Muscle layer of duodenum (tissue), 2 donors: ENCODE results near the gene CORO1C.

ENCODE experiments used
- H3K27ac ChIP-seq: one replicate; pipeline ENCODE4 v1.7.0; 2013; ENCODE audit warnings: mild to moderate bottlenecking, low read length
- H3K27me3 ChIP-seq: one replicate; pipeline ENCODE4 v1.7.0; 2013; ENCODE audit warnings: low read depth, mild to moderate bottlenecking, control low read depth, low read length
- H3K36me3 ChIP-seq, 2 donors: one replicate each; pipeline ENCODE4 v1.7.0; 2013; ENCODE audit warnings: low read length in 2 of 2, control low read depth in 1 of 2, mild to moderate bottlenecking in 1 of 2; ENCODE audit not compliant: insufficient read depth in 2 of 2, control insufficient read depth in 1 of 2
- H3K4me1 ChIP-seq, 2 donors: one replicate each; pipeline ENCODE4 v1.7.0; 2013; ENCODE audit warnings: low read length in 2 of 2, mild to moderate bottlenecking in 2 of 2, control low read depth in 1 of 2, moderate library complexity in 1 of 2; ENCODE audit not compliant: insufficient read depth in 2 of 2, control insufficient read depth in 1 of 2
- H3K4me3 ChIP-seq, 2 donors: one replicate each; pipeline ENCODE4 v1.7.0; 2013; ENCODE audit warnings: low read length in 2 of 2, low read depth in 1 of 2, mild to moderate bottlenecking in 1 of 2
- H3K9me3 ChIP-seq, 2 donors: one replicate each; pipeline ENCODE4 v1.7.0; 2013; ENCODE audit warnings: low read length in 2 of 2, control low read depth in 1 of 2, mild to moderate bottlenecking in 1 of 2; ENCODE audit not compliant: control insufficient read depth in 1 of 2
- donor health status: healthy.

The CORO1C gene

GRCh38 chr12:108642899-108643654 is 88.2 kb downstream of the CORO1C start:
- Histone ChIP-seq H3K4me3 (no peak overlapping the region), H3K9me3 (no peaks in the 10 kb centered on the region), H3K27ac (no peak overlapping the region), H3K36me3 (peaks cover 7 to 31% of the 10 kb centered on the region in 2 donors), H3K4me1 (peaks cover 6 to 20% of the 10 kb centered on the region in 2 donors), H3K27me3 (no peaks in the 10 kb centered on the region)

- H3K27me3 ChIP-seq = no peaks in the 10 kb centered on the region
- H3K27ac ChIP-seq = no peak overlapping the region
- no peak overlapping the region for H3K4me3 ChIP-seq
- no peaks in the 10 kb centered on the region for H3K9me3 ChIP-seq
- H3K4me1 ChIP-seq = peaks cover 12 to 27% of the 10 kb centered on the region in 2 donors
- H3K36me3 ChIP-seq = peaks cover 5 to 24% of the 10 kb centered on the region in 2 donors
These were observed 88.9 kb downstream of the CORO1C start for GRCh38 chr12:108642269-108642870.

GRCh38 chr12:108641446-108642268 is 89.7 kb downstream of the CORO1C start:
- H3K4me1 ChIP-seq = peaks cover 9 to 30% of the 10 kb centered on the region in 2 donors
- H3K9me3 ChIP-seq = no peaks in the 10 kb centered on the region
- H3K27me3 ChIP-seq = no peaks in the 10 kb centered on the region
- H3K27ac ChIP-seq = no peak overlapping the region
- H3K36me3 ChIP-seq = peaks cover 5 to 18% of the 10 kb centered on the region in 2 donors
- H3K4me3 ChIP-seq = no peak overlapping the region

GRCh38 chr12:108640802-108641445 is 90.4 kb downstream of the CORO1C start:
- H3K4me3 ChIP-seq = no peak overlapping the region
- no peaks in the 10 kb centered on the region for H3K27me3 ChIP-seq
- H3K36me3 ChIP-seq = peaks cover 5 to 10% of the 10 kb centered on the region in 2 donors
- H3K4me1 ChIP-seq = peaks cover 7 to 33% of the 10 kb centered on the region in 2 donors
- no peaks in the 10 kb centered on the region for H3K9me3 ChIP-seq
- H3K27ac ChIP-seq = no peak overlapping the region

GRCh38 chr12:108638997-108639822 is 92.1 kb downstream of the CORO1C start:
- Histone ChIP-seq H3K36me3 (peaks cover 0 to 1% of the 10 kb centered on the region in 2 donors), H3K4me3 (no peak overlapping the region), H3K9me3 (no peaks in the 10 kb centered on the region), H3K27me3 (no peaks in the 10 kb centered on the region), H3K4me1 (peaks cover 7 to 35% of the 10 kb centered on the region in 2 donors), H3K27ac (peak overlapping the region; percentile 1)

DNA sequence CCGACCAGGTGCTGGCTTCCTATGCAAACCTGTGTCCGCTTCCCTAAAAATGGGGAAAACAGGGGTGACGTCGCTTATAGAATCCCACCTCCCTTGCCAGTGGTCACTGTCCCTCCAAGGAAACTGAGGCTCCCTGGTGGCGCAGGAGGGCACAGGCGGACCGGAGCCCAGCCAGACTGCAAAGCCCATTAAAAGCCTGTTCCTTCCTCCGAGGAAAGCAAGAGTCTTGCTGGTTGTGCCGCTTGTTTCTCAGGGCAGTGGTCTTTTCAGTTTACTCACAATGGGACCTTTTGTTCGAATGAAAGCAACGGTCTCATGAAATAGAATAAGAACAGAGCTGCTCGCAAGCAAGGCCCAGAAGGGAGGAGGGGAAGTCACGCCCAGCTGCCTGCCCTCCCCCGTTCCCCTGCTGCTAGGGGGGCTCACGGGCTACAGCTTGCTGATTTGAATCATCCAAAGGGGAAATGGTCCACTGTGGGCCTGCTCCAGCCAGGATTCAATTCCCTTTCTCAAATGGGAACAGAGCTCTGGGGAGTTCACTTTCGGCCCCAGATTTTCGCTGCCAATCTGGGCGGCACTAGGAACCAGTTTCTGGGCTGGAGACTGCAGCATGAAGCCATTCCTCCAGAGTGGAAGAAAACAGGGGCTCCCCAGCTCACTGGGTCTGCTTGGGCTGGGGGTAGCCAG is 93.0 kb downstream of the CORO1C start:
- H3K27ac ChIP-seq = peak overlapping the region; percentile 11

DNA sequence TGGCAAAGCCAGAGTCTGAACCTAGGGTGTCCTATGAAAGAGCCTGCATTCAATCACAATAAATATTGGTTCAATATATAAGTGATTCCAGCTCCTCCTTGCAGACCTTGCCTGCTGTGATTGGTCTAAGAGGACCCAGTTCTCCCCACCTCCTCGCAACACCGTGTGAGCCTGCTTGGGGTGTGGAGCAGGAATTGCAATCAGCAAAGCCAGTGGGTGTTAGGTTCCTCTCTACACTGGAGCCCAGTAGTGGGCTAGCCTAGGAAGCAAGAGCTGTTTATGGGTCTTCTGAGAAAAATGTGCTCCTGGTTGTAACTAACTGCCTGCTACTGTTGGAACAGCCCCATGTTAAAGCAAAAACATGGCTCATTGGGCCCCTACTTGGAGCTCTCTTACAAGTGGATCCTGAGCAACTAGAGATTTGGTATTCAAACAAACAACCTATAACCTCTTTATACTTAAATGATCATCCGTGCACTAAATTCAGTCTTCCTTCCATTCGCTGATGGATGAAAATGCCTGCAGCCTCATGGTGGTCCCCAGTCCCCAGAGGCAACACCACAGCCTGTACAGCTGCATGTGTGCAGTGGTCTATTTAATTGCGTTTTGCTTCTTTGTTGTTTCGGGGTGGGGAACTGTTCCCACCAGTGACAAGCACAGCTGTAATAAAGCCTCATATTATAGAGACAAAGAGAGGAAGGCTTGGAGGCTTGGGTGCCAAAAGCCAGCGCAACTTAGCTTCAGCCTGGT is 93.9 kb downstream of the CORO1C start:
- Histone ChIP-seq H3K4me3 (no peak overlapping the region), H3K4me1 (peaks cover 7 to 32% of the 10 kb centered on the region in 2 donors), H3K36me3 (no peaks in the 10 kb centered on the region), H3K27me3 (no peaks in the 10 kb centered on the region), H3K9me3 (no peaks in the 10 kb centered on the region), H3K27ac (no peak overlapping the region)

More for the DNA sequence above, 93.0 kb downstream of the CORO1C start:
- Histone ChIP-seq H3K36me3 (no peaks in the 10 kb centered on the region), H3K27me3 (no peaks in the 10 kb centered on the region), H3K4me1 (peaks cover 7 to 33% of the 10 kb centered on the region in 2 donors), H3K9me3 (no peaks in the 10 kb centered on the region), H3K4me3 (peak overlapping the region in 1 of 2 donors; percentile 28)

GRCh38 chr12:108635997-108636808 is 95.1 kb downstream of the CORO1C start:
- Histone ChIP-seq H3K27ac (no peak overlapping the region), H3K9me3 (no peaks in the 10 kb centered on the region), H3K4me1 (peaks cover 7 to 25% of the 10 kb centered on the region in 2 donors), H3K27me3 (no peaks in the 10 kb centered on the region), H3K36me3 (no peaks in the 10 kb centered on the region), H3K4me3 (no peak overlapping the region)
